ENCODE measurements around the gene SPATA2. TPM values are rescaled to one million over a fixed set of nuclear protein-coding genes. Genes with fewer than 3 reads are reported as not detected.
A peak's percentile ranks its signal among the peaks of the same experiment; 100 is the strongest.

Gene SPATA2
- total RNA-seq, 1 experiment from 2014 or later: 4.5 TPM

DNA sequence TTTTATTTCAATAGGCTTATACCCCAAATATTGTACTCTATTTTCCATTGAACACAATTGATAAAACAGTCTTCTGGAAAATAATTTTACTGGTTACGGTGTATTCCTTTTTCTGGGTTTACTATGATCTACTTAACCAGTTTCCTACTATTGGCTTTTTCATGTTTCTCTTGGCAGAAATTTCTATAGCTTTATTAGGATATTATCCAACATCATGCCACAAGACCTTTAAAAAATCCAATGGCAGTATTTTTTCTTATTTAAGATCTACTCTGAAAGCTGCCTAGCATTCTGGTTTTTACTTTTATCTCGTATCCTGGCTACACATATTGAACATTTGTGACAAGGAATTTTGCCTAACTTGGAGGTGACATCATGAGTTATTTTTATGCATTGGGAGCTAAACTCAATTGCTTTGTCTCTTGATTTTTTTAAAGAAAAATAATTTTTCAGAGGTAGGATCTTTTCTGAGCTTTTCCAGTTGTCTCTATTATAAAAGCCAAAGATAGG lies 57.2 kb downstream of the SPATA2 start:
- DNase-seq (ENCODE audit: low spot score): no peak

DNA sequence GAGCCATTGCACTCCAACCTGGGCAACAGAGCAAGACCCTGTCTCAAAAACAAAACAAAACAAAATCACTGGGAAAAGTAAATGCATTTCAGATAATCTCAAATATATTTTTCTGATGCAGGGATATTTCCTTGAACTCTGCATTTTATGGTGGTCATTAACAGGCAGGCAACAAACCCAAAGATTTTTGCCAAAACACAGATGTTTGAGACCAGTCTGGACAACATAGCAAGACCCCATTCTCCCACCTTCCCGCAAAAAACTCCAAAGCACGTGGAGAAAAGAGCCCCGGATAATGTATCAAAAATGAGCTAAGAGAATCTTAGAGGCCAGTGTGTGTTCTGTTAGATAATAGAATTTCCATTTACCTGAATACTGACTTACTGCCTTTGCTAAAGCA lies 58.4 kb downstream of the SPATA2 start:
- DNase-seq (ENCODE audit: low spot score): no peak

DNA sequence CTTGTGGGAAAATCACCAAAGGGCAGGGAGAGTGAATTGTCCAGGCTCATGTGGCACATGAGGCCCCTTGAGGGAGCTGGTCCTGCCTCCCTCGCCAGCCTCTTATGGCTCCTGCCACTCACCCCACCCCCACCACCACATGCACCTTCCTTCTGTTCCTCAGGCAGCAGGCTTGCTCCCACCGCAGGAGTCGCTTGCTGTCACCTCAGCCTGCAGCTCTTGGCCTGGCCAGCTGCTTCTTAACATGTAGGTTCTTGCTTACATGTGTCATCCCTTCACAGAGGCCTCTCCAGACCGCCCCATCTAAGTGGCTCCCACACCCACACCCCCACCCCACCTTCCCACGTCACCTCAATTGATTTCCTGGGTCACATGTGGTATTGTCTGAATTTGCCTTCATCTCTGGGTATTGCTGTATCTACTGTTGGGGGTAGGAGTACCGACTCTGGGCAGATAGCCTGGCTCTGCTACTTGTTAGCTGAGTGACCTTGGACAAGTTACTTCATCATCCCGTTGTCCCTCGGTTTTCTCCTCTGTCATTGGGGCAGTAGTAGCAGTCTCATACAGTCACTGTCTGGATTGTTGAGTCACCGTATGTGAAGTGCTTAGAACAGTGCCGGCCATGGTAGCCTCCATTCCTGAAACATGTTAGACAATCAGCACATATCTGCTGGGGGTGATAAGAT lies 61.0 kb downstream of the SPATA2 start:
- DNase-seq (ENCODE audit: low spot score): no peak

DNA sequence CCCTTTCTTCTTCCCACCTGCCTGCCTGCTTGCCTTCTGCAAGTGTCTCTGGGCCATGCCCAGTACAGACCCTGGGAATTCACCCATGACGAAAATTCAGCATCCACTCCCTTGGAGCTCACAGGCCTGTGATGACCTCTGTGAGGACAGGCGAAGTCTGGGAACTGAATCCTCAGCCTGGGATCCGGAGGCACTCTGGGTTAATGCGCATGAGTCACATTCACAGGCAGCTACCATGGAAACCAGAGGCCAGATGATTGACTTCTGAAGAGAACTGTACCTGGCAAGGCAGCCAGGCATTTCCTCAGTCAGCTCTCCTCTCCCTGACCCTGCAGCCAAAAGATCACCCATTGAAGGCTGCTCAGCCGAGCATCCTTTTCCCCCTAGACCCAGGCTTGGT lies 61.7 kb downstream of the SPATA2 start:
- DNase-seq (ENCODE audit: low spot score): peak; percentile 92

Other genes with a start within 250 kb of the SPATA2 start
- 40.0 and 44.1 TPM in 2 replicates for gene B4GALT5, start 201.7 kb downstream of the SPATA2 start, total RNA-seq (2014; rRNA removed; shearing (Covaris generic))
- 9.9 and 10.6 TPM in 2 replicates for gene SLC9A8, start 102.7 kb downstream of the SPATA2 start, total RNA-seq (2014; rRNA removed; shearing (Covaris generic))
- 133 and 179 TPM in 2 replicates for gene RNF114, start 20.9 kb upstream of the SPATA2 start, total RNA-seq (2014; rRNA removed; shearing (Covaris generic))
- gene SNAI1, start 67.5 kb upstream of the SPATA2 start, total RNA-seq (2014; rRNA removed; shearing (Covaris generic)): 0.62 and 2.6 TPM in 2 replicates
- gene UBE2V1, start 197.6 kb upstream of the SPATA2 start, total RNA-seq (2014; rRNA removed; shearing (Covaris generic)): 58.9 and 59.1 TPM in 2 replicates
- 46.3 and 48.7 TPM in 2 replicates for gene PEDS1, start 238.2 kb upstream of the SPATA2 start, total RNA-seq (2014; rRNA removed; shearing (Covaris generic))

Data from A172 (cell line).